ENCODE measurements around the gene ITLN1.
"Not testable (repeated sequence)": the region's sequence is repeated elsewhere in the genome, so short reads cannot be mapped to it uniquely, and the experiment has no call there.

ITLN1 gene

GRCh38 chr1:160882582-160882981 is 2.4 kb downstream of the ITLN1 start:
- DNase-seq (ENCODE audit: low spot score) = no peak

GRCh38 chr1:160881264-160881663 is 3.7 kb downstream of the ITLN1 start:
- not testable (repeated sequence) for DNase-seq (ENCODE audit: low spot score)

GRCh38 chr1:160880216-160880615 is 4.8 kb downstream of the ITLN1 start:
- DNase-seq (ENCODE audit: low spot score) = peak; percentile 2

GRCh38 chr1:160879056-160879455 is 5.9 kb downstream of the ITLN1 start:
- DNase-seq (ENCODE audit: low spot score) = peak; percentile 2

- no peak for DNase-seq (ENCODE audit: low spot score)
These were observed 7.8 kb downstream of the ITLN1 start for GRCh38 chr1:160877221-160877620.

GRCh38 chr1:160876311-160876710 is 8.7 kb downstream of the ITLN1 start:
- no peak for DNase-seq (ENCODE audit: low spot score)

- DNase-seq (ENCODE audit: low spot score) = not testable (repeated sequence)
These were observed 9.4 kb downstream of the ITLN1 start for GRCh38 chr1:160875591-160875990.

GRCh38 chr1:160874935-160875334 is 10.0 kb downstream of the ITLN1 start:
- no peak for DNase-seq (ENCODE audit: low spot score)

GRCh38 chr1:160868141-160868540 is 16.8 kb downstream of the ITLN1 start:
- DNase-seq (ENCODE audit: low spot score) = no peak

- DNase-seq (ENCODE audit: low spot score) = not testable (repeated sequence)
These were observed 17.3 kb downstream of the ITLN1 start for GRCh38 chr1:160867651-160868050.

GRCh38 chr1:160866695-160867260 is 18.2 kb downstream of the ITLN1 start:
- DNase-seq (ENCODE audit: low spot score) = no peak

- DNase-seq (ENCODE audit: low spot score) = no peak
These were observed 18.8 kb downstream of the ITLN1 start for GRCh38 chr1:160866001-160866694.

GRCh38 chr1:160865337-160865736 is 19.6 kb downstream of the ITLN1 start:
- no peak for DNase-seq (ENCODE audit: low spot score)

GRCh38 chr1:160864173-160864572 is 20.8 kb downstream of the ITLN1 start:
- no peak for DNase-seq (ENCODE audit: low spot score)

GRCh38 chr1:160863774-160864131 is 21.2 kb downstream of the ITLN1 start:
- no peak for DNase-seq (ENCODE audit: low spot score)

GRCh38 chr1:160863061-160863773 is 21.8 kb downstream of the ITLN1 start:
- no peak for DNase-seq (ENCODE audit: low spot score)

- no peak for DNase-seq (ENCODE audit: low spot score)
These were observed 22.5 kb downstream of the ITLN1 start, which contains the start of gene CD244 for GRCh38 chr1:160862203-160863060. Gene CD244 (minus strand): TSS chr1:160862887. CDS start chr1:160862677, 210 bp downstream.

- DNase-seq (ENCODE audit: low spot score) = no peak
These were observed 24.0 kb downstream of the ITLN1 start for GRCh38 chr1:160860840-160861505.

- no peak for DNase-seq (ENCODE audit: low spot score)
These were observed 25.8 kb downstream of the ITLN1 start for GRCh38 chr1:160859166-160859565.

GRCh38 chr1:160858507-160858906 is 26.5 kb downstream of the ITLN1 start:
- no peak for DNase-seq (ENCODE audit: low spot score)

GRCh38 chr1:160858097-160858496 is 26.9 kb downstream of the ITLN1 start:
- no peak for DNase-seq (ENCODE audit: low spot score)
